ENCODE results near the gene EEPD1.

Gene EEPD1

GRCh38 chr7:36295090-36295489 is 142.0 kb downstream of the EEPD1 start:
- in situ Hi-C loops (cut with HindIII; ENCODE audit: low pct_unique_long_range_greater_than_20kb, low sequenced_read_pairs), result no loop called here
- peak in 1 of 2 experiments; percentile 86 for DNase-seq (ENCODE audit: low read depth in 1 of 2, low spot score in 1 of 2)
- TF ChIP-seq JUND (IDR thresholded peaks at IDR 0.05; ENCODE audit: low read depth), result no peak

- in situ Hi-C loops (cut with HindIII; ENCODE audit: low pct_unique_long_range_greater_than_20kb, low sequenced_read_pairs), result no loop called here
- DNase-seq (ENCODE audit: low read depth in 1 of 2, low spot score in 1 of 2), result no peak
Observed at GRCh38 chr7:36296284-36296683, 143.2 kb downstream of the EEPD1 start.

GRCh38 chr7:36297364-36298009 is 144.4 kb downstream of the EEPD1 start:
- in situ Hi-C loops (cut with HindIII; ENCODE audit: low pct_unique_long_range_greater_than_20kb, low sequenced_read_pairs), result no loop called here
- DNase-seq (ENCODE audit: low read depth in 1 of 2, low spot score in 1 of 2), result no peak
- no peak for TF ChIP-seq JUND (IDR thresholded peaks at IDR 0.05; ENCODE audit: low read depth)

More at GRCh38 chr7:36296284-36296683, 143.2 kb downstream of the EEPD1 start:
- TF ChIP-seq JUND (IDR thresholded peaks at IDR 0.05; ENCODE audit: low read depth), result no peak

- no peak for DNase-seq (ENCODE audit: low read depth in 1 of 2, low spot score in 1 of 2)
- in situ Hi-C loops (cut with HindIII; ENCODE audit: low pct_unique_long_range_greater_than_20kb, low sequenced_read_pairs), result no loop called here
- no peak for TF ChIP-seq JUND (IDR thresholded peaks at IDR 0.05; ENCODE audit: low read depth)
Observed at GRCh38 chr7:36298106-36298505, 145.1 kb downstream of the EEPD1 start.

GRCh38 chr7:36299223-36299774 is 146.2 kb downstream of the EEPD1 start:
- DNase-seq (ENCODE audit: low read depth in 1 of 2, low spot score in 1 of 2), result no peak
- no peak for TF ChIP-seq JUND (IDR thresholded peaks at IDR 0.05; ENCODE audit: low read depth)
- in situ Hi-C loops (cut with HindIII; ENCODE audit: low pct_unique_long_range_greater_than_20kb, low sequenced_read_pairs), result no loop called here

- no peak for TF ChIP-seq JUND (IDR thresholded peaks at IDR 0.05; ENCODE audit: low read depth)
- in situ Hi-C loops (cut with HindIII; ENCODE audit: low pct_unique_long_range_greater_than_20kb, low sequenced_read_pairs), result no loop called here
- DNase-seq (ENCODE audit: low read depth in 1 of 2, low spot score in 1 of 2), result no peak
Observed at GRCh38 chr7:36299823-36300341, 146.8 kb downstream of the EEPD1 start.

GRCh38 chr7:36300696-36301350 is 147.8 kb downstream of the EEPD1 start:
- no peak for TF ChIP-seq JUND (IDR thresholded peaks at IDR 0.05; ENCODE audit: low read depth)
- in situ Hi-C loops (cut with HindIII; ENCODE audit: low pct_unique_long_range_greater_than_20kb, low sequenced_read_pairs), result no loop called here
- no peak for DNase-seq (ENCODE audit: low read depth in 1 of 2, low spot score in 1 of 2)

GRCh38 chr7:36301914-36302771 is 149.1 kb downstream of the EEPD1 start:
- no peak for TF ChIP-seq JUND (IDR thresholded peaks at IDR 0.05; ENCODE audit: low read depth)
- in situ Hi-C loops (cut with HindIII; ENCODE audit: low pct_unique_long_range_greater_than_20kb, low sequenced_read_pairs), result no loop called here
- no peak for DNase-seq (ENCODE audit: low read depth in 1 of 2, low spot score in 1 of 2)

GRCh38 chr7:36303202-36304098 is 150.4 kb downstream of the EEPD1 start:
- no peak for TF ChIP-seq JUND (IDR thresholded peaks at IDR 0.05; ENCODE audit: low read depth)
- DNase-seq (ENCODE audit: low read depth in 1 of 2, low spot score in 1 of 2), result peak in 1 of 2 experiments; percentile 31
- in situ Hi-C loops (cut with HindIII; ENCODE audit: low pct_unique_long_range_greater_than_20kb, low sequenced_read_pairs), result no loop called here

GRCh38 chr7:36304099-36304425 is 151.0 kb downstream of the EEPD1 start:
- DNase-seq (ENCODE audit: low read depth in 1 of 2, low spot score in 1 of 2), result no peak
- in situ Hi-C loops (cut with HindIII; ENCODE audit: low pct_unique_long_range_greater_than_20kb, low sequenced_read_pairs), result no loop called here
- TF ChIP-seq JUND (IDR thresholded peaks at IDR 0.05; ENCODE audit: low read depth), result no peak

- no peak for DNase-seq (ENCODE audit: low read depth in 1 of 2, low spot score in 1 of 2)
- in situ Hi-C loops (cut with HindIII; ENCODE audit: low pct_unique_long_range_greater_than_20kb, low sequenced_read_pairs), result no loop called here
- no peak for TF ChIP-seq JUND (IDR thresholded peaks at IDR 0.05; ENCODE audit: low read depth)
Observed at GRCh38 chr7:36305226-36305625, 152.2 kb downstream of the EEPD1 start.

GRCh38 chr7:36305648-36306047 is 152.6 kb downstream of the EEPD1 start:
- TF ChIP-seq JUND (IDR thresholded peaks at IDR 0.05; ENCODE audit: low read depth), result no peak
- no peak for DNase-seq (ENCODE audit: low read depth in 1 of 2, low spot score in 1 of 2)
- in situ Hi-C loops (cut with HindIII; ENCODE audit: low pct_unique_long_range_greater_than_20kb, low sequenced_read_pairs), result no loop called here

Measured in T47D (cell line).